ENCODE results near the gene IRF4.

The IRF4 gene

DNA sequence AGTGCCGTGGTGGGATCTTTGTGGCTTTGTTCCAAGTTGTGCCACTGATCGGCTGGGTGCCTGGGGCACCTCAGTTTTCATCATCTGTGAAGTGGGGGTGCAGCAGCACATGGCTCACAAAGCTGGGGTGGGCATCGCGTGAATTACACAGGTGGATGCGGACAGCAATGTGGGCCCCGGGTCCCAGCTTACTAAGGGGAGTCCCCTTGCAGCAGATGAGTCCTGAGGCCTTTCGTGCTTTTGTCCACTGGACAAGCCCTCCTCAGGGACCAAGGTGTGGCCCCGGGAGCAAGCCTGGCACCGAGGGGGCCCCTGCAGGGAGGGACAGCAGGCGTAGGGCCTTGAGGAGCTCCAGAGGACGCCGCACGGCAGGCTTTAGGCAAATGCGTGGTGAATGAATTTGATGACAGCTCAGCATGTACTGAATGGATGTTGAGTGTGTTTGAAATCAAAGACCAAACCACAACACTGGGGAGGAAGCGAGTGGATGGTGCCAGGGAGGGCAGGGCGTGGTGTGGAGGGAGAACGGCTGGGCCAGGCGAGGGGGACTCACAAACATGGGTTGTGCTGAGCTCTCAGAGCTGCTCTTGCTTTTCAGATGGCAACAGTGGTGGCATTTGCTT, 53.2 kb downstream of the IRF4 start:
- TF ChIP-seq EZH2phosphoT487 (conservative IDR thresholded peaks at IDR 0.05; ENCODE audit: low read length) (no peak), CTCF (IDR thresholded peaks at IDR 0.05; ENCODE audit: insufficient read depth, low read length, poor library complexity, severe bottlenecking) (no peak)
- Histone ChIP-seq H3K9me2 (replicated peaks; ENCODE audit: insufficient read depth, low read length) (no peaks in the 10 kb centered on the region), H3F3A (ENCODE audit: insufficient read depth) (no peaks in the 10 kb centered on the region), H3K9ac (ENCODE audit: low read length) (no peak overlapping the region), H3K27me3 (ENCODE audit: low read length) (no peaks in the 10 kb centered on the region), H3K4me3 (ENCODE audit: insufficient read depth, low read length, poor library complexity, severe bottlenecking) (no peak overlapping the region), H2AFZ (ENCODE audit: low read depth, low read length, severe bottlenecking) (no peak overlapping the region), H3K4me2 (ENCODE audit: low read depth, low read length, poor library complexity, severe bottlenecking) (no peak overlapping the region), H3K36me3 (ENCODE audit: low read length) (no peaks in the 10 kb centered on the region), H3K27ac (ENCODE audit: low read depth, low read length) (no peak overlapping the region), H3K79me2 (ENCODE audit: insufficient read depth, low read length) (no peaks in the 10 kb centered on the region), H4K20me1 (ENCODE audit: low read depth, low read length) (no peaks in the 10 kb centered on the region), H3K9me3 (ENCODE audit: insufficient read depth, low read length) (no peaks in the 10 kb centered on the region)

- Histone ChIP-seq H3K79me2 (ENCODE audit: insufficient read depth, low read length) (no peaks in the 10 kb centered on the region), H3K9ac (ENCODE audit: low read length) (no peak overlapping the region), H3K36me3 (ENCODE audit: low read length) (no peaks in the 10 kb centered on the region), H3K9me2 (replicated peaks; ENCODE audit: insufficient read depth, low read length) (no peaks in the 10 kb centered on the region), H3K4me3 (ENCODE audit: insufficient read depth, low read length, poor library complexity, severe bottlenecking) (no peak overlapping the region), H2AFZ (ENCODE audit: low read depth, low read length, severe bottlenecking) (no peak overlapping the region), H3K27ac (ENCODE audit: low read depth, low read length) (no peak overlapping the region), H3K27me3 (ENCODE audit: low read length) (no peaks in the 10 kb centered on the region), H3K4me2 (ENCODE audit: low read depth, low read length, poor library complexity, severe bottlenecking) (no peak overlapping the region), H4K20me1 (ENCODE audit: low read depth, low read length) (no peaks in the 10 kb centered on the region), H3K9me3 (ENCODE audit: insufficient read depth, low read length) (no peaks in the 10 kb centered on the region), H3F3A (ENCODE audit: insufficient read depth) (no peaks in the 10 kb centered on the region)
- no peak for TF ChIP-seq CTCF (IDR thresholded peaks at IDR 0.05; ENCODE audit: insufficient read depth, low read length, poor library complexity, severe bottlenecking)
- TF ChIP-seq EZH2phosphoT487 (conservative IDR thresholded peaks at IDR 0.05; ENCODE audit: low read length), result no peak
These were observed 54.2 kb downstream of the IRF4 start for GRCh38 chr6:445571-446417.

DNA sequence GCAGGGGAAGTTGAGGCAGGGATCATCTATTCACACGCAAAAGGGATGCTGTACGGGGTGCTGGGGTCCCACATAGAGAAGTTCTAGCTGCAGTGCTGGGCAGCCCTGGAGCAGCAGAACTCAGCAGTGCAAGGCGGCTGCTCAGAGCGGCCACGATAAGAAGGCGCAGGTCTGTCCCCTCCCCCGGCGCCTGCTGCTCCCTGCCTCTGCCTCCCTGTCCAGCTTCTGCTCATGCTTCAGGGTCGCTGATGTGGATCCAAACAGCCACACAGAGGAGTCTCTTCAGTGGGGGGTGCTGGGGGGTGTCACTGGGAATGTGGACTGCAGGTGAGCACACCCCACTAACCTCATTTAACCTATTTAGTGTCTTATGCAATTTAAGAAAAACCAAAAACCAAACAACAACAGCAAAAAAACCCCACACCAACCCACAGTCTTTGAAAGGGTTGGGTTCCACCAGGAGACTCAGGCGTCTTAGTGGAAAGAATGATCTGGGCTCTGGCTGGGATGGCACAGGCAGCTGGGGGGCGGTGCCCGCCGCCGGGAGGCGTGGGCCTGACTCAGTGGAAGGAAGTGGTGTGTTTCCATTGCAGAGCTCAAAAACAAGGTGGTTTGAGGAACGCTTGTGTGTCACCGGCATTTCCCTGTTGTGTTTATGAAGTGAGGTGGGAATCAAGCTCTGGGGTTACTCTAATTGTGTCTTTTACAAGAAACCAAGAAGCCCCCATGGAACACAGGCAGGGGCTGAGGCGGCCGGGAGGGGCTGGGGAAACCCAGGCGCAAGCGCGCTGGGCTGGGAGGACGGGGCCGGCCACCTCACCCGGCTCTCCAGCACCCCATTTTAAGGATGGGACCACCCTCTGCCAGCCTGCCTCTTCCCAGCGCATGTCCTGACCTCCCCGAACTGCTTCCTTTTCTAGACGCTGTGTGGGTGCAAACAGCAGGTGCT, 55.1 kb downstream of the IRF4 start:
- H3K9me3 ChIP-seq (ENCODE audit: insufficient read depth, low read length), result no peaks in the 10 kb centered on the region
- no peaks in the 10 kb centered on the region for H3K36me3 ChIP-seq (ENCODE audit: low read length)
- no peaks in the 10 kb centered on the region for H4K20me1 ChIP-seq (ENCODE audit: low read depth, low read length)
- no peak overlapping the region for H2AFZ ChIP-seq (ENCODE audit: low read depth, low read length, severe bottlenecking)
- no peak overlapping the region for H3K4me2 ChIP-seq (ENCODE audit: low read depth, low read length, poor library complexity, severe bottlenecking)
- no peak overlapping the region for H3K9ac ChIP-seq (ENCODE audit: low read length)
- no peaks in the 10 kb centered on the region for H3F3A ChIP-seq (ENCODE audit: insufficient read depth)
- no peaks in the 10 kb centered on the region for H3K9me2 ChIP-seq (replicated peaks; ENCODE audit: insufficient read depth, low read length)
- H3K27me3 ChIP-seq (ENCODE audit: low read length), result no peaks in the 10 kb centered on the region
- H3K4me3 ChIP-seq (ENCODE audit: insufficient read depth, low read length, poor library complexity, severe bottlenecking), result no peak overlapping the region
- TF ChIP-seq CTCF (IDR thresholded peaks at IDR 0.05; ENCODE audit: insufficient read depth, low read length, poor library complexity, severe bottlenecking) (no peak), EZH2phosphoT487 (conservative IDR thresholded peaks at IDR 0.05; ENCODE audit: low read length) (no peak)
- no peaks in the 10 kb centered on the region for H3K79me2 ChIP-seq (ENCODE audit: insufficient read depth, low read length)
- H3K27ac ChIP-seq (ENCODE audit: low read depth, low read length), result no peak overlapping the region
